Pancreas (tissue), 10 donors: ENCODE data around the gene GDF3. TPM values are rescaled to one million over a fixed set of nuclear protein-coding genes. Genes with fewer than 3 reads are reported as not detected.

ENCODE experiments used
- ATAC-seq, 4 donors: fragments of 200-7000 bp; cut with Tn5 transposase; one replicate each; pipeline versions ENCODE4 v1.8.0 to v1.9.1; 2020; ENCODE audit warnings: mild to moderate bottlenecking in 4 of 4, moderate library complexity in 4 of 4
- DNase-seq, 6 donors: peaks; one replicate each; pipeline ENCODE4 v3.0.0-alpha.2; 2020
- FAIRE-seq: peaks from 2 replicates; lab custom pipeline; 2012; peaks lifted over from hg19 to GRCh38; lab: Jason Lieb, UNC
- H3K27ac ChIP-seq, 4 donors: fragments of 200-600 bp; sonication (generic); 1 replicate in 3 of 4; 2 replicates in 1 of 4; pipeline versions ENCODE4 v1.5.0 to v1.8.0; 2020
- H3K27me3 ChIP-seq, 4 donors: fragments of 200-600 bp; one replicate each; pipeline ENCODE4 v1.8.0; 2021
- H3K36me3 ChIP-seq, 3 donors: fragments of 200-600 bp; sonication (generic) in 1 of 3; one replicate each; pipeline versions ENCODE4 v1.5.0 to v1.8.0; 2020 to 2021
- H3K4me1 ChIP-seq, 3 donors: fragments of 200-600 bp; one replicate each; pipeline ENCODE4 v1.8.0; 2021
- H3K4me3 ChIP-seq, 4 donors: fragments of 200-600 bp; sonication (generic) in 2 of 4; one replicate each; pipeline versions ENCODE4 v1.5.0 to v1.8.0; 2020 to 2021
- H3K9me3 ChIP-seq, 4 donors: fragments of 200-600 bp; one replicate each; pipeline ENCODE4 v1.8.0; 2021
- CTCF ChIP-seq, 4 donors: fragments of 200-600 bp; sonication (generic) in 3 of 4; IDR thresholded peaks; one replicate each; pipeline versions ENCODE4 v1.5.0 to v1.8.0; 2021; ENCODE audit warnings: antibody characterized with exemption in 4 of 4
- WGBS, 2 donors: extraction: QIAGEN DNeasy Blood & Tissue Kit; methylation state at CpG; one replicate each; pipeline ENCODE4 v1.1.7; 2013; 5-methylcytosine and 5-hydroxymethylcytosine counted together
- intact Hi-C, 3 donors: fragments of 100-400 bp; cut with DNase I; formaldehyde crosslinking; loops; one replicate each; pipeline versions ENCODE4 v1.11.1 to v1.14.2; 2022
- polyA plus RNA-seq, 2 donors: library from polyadenylated mRNA; stranded (reverse); fragments of 200-250 nt; gene quantifications; one replicate each; pipeline ENCODE4 v1.2.3, GENCODE V29; 2013
- total RNA-seq, 6 donors: library from RNA; stranded (reverse); fragmentation: NEBNext Ultra II Directional in 4 of 6; extraction: Animal tissue kit (Norgen Biotek cat#: 25700) in 4 of 6; gene quantifications; one replicate each; pipeline versions ENCODE4 v1.2.1 to v1.2.4, GENCODE V29; 2021 to 2023
- donor health status: healthy with polysubstance abuse.
- donor health status: DM: no; HTN: no; CAD: no; lungs with moderate emphysema.
- donor health status: DM: no; HTN: no; CAD: no.
- donor health status: control.
- donor health status: control.
- donor health status: Bipolar disorder and iron deficiency.
- donor health status: DM: yes; HTN: yes; CAD: no.
- donor health status: DM: no; HTN: no; CAD: no.
- donor health status: DM: no; HTN: no; CAD: no.
- donor health status: DM: yes; HTN: yes; CAD: no.

The GDF3 gene
- total and polyA plus RNA-seq, 8 donors, result 0.07 TPM; not detected in 7

DNA sequence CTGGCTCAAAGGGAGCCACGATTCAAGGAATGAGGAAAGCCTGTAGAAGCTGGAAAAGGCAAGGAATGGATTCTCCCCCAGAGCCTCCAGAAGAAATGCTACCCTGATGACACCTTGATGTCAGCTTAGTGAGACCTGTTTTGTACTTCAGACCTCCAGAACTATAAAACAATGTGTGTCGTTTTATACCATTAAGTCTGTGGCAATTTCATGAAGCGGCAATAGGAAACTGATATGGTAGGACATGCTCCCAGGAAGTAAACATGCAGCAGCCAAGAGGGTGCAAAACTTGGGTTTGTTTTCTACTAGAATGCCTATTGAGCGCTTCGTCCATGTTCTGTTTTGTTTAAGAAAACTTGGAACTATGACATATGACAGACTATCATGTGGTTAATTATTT lies 27.4 kb downstream of the GDF3 start:
- ATAC-seq (no peak), FAIRE-seq (no peak), DNase-seq (no peak)
- intact Hi-C loops, result no loop called here
- no peaks in the 10 kb centered on the region for H3K9me3 ChIP-seq
- no peaks in the 10 kb centered on the region for H3K36me3 ChIP-seq
- H3K4me3 ChIP-seq, result no peak overlapping the region
- 60 to 67% methylated on average over 5 of the region's 5 CpGs for WGBS, 2 donors
- H3K27me3 ChIP-seq, result no peaks in the 10 kb centered on the region
- no peak for TF ChIP-seq CTCF (IDR thresholded peaks at IDR 0.05)
- H3K4me1 ChIP-seq, result no peaks in the 10 kb centered on the region
- no peak overlapping the region for H3K27ac ChIP-seq

GRCh38 chr12:7667125-7667524 lies 28.4 kb downstream of the GDF3 start:
- Histone ChIP-seq H3K27me3 (no peaks in the 10 kb centered on the region), H3K4me1 (no peaks in the 10 kb centered on the region), H3K4me3 (no peak overlapping the region), H3K9me3 (no peaks in the 10 kb centered on the region), H3K36me3 (no peaks in the 10 kb centered on the region), H3K27ac (no peak overlapping the region)
- ATAC-seq (peak in 1 of 4 donors; percentile 54), FAIRE-seq (no peak), DNase-seq (no peak)
- TF ChIP-seq CTCF (IDR thresholded peaks at IDR 0.05), result no peak
- intact Hi-C loops, result no loop called here
- 54 to 72% methylated on average over 4 of the region's 4 CpGs for WGBS, 2 donors

GRCh38 chr12:7666595-7666994 lies 29.0 kb downstream of the GDF3 start:
- Histone ChIP-seq H3K27me3 (no peaks in the 10 kb centered on the region), H3K27ac (no peak overlapping the region), H3K4me1 (no peaks in the 10 kb centered on the region), H3K9me3 (no peaks in the 10 kb centered on the region), H3K36me3 (no peaks in the 10 kb centered on the region), H3K4me3 (no peak overlapping the region)
- TF ChIP-seq CTCF (IDR thresholded peaks at IDR 0.05), result no peak
- ATAC-seq, result peak in 2 of 4 donors; percentile 58 to 59
- WGBS, 2 donors, result 81 to 83% methylated on average over 5 of the region's 5 CpGs
- no peak for DNase-seq
- no peak for FAIRE-seq
- intact Hi-C loops, result no loop called here

DNA sequence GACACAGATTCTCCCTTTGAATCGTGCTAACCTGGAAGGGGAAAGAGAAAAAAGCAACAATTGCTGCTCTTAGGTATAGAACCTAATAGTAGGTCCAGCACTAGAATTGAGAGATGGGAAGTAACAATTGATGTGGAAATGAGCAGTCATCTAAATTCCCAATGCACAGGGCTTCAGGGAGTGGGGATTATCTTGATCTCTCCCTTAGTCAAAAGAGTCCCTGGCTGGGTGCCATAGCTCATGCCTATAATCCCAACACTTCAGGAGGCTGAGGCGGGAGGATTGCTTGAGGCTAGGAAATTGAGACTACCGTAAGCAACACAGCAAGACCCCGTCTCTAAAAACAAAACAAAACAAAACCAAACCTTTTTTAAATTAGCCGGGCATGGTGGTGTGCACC lies 33.8 kb downstream of the GDF3 start:
- no peak for ATAC-seq
- Histone ChIP-seq H3K4me3 (no peak overlapping the region), H3K27me3 (no peaks in the 10 kb centered on the region), H3K27ac (no peak overlapping the region), H3K4me1 (no peaks in the 10 kb centered on the region), H3K36me3 (no peaks in the 10 kb centered on the region), H3K9me3 (no peaks in the 10 kb centered on the region)
- TF ChIP-seq CTCF (IDR thresholded peaks at IDR 0.05), result no peak
- no peak for DNase-seq
- intact Hi-C loops, result no loop called here
- WGBS, 2 donors, result 61 to 73% methylated on average over 5 of the region's 5 CpGs
- FAIRE-seq, result no peak

DNA sequence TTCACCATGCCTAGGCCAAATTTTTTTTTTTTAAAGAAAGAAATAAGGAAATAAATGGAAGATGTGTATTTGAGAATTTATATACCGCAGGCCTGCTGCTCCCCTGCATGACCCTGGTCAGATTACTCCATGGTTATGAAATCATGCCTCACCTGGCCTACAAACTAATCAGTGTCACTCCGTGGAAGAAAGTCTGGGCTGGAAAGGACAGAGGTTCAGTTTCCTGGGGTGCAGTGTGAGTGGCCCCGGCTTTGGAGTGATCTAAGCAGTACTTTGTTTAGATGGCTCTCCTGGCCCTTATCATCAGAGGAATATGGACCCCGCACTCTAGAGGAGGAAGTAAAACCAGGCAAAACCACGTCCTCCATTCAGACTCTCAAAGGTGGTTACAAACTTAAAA lies 39.5 kb downstream of the GDF3 start:
- Histone ChIP-seq H3K4me3 (no peak overlapping the region), H3K36me3 (no peaks in the 10 kb centered on the region), H3K27ac (no peak overlapping the region), H3K9me3 (no peaks in the 10 kb centered on the region), H3K27me3 (peaks cover 0 to 3% (median 0%) of the 10 kb centered on the region in 4 donors), H3K4me1 (no peaks in the 10 kb centered on the region)
- TF ChIP-seq CTCF (IDR thresholded peaks at IDR 0.05), result no peak
- intact Hi-C loops, result no loop called here
- WGBS, 2 donors, result 66 to 73% methylated on average over 5 of the region's 5 CpGs
- FAIRE-seq (no peak), DNase-seq (no peak), ATAC-seq (no peak)
